Fibroblast of skin of back (primary cell): ENCODE measurements around the gene TMEM178B.

ENCODE experiments used
- DNase-seq: peaks from one replicate; pipeline ENCODE4 v3.0.0-alpha.2; 2013

The TMEM178B gene

DNA sequence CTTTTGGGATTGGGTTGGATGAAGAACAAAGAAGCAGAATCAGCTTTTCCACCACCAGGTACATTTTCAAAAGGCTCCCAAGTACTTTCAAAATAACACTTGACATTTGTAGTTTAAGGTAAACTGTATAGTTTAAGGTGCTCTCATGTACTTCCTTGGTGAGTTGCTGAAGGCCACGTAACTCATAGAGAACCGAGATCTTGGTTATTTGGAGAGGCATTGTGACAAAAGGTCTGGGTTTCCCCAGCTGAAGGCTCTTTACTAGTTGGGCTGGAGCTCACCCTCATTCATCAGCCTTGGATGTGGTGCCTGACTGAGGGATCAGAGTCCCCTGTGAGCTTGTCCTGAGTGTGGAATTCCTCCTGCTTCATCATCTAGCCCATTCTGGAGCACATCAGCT, 191.8 kb downstream of the TMEM178B start:
- no peak for DNase-seq

DNA sequence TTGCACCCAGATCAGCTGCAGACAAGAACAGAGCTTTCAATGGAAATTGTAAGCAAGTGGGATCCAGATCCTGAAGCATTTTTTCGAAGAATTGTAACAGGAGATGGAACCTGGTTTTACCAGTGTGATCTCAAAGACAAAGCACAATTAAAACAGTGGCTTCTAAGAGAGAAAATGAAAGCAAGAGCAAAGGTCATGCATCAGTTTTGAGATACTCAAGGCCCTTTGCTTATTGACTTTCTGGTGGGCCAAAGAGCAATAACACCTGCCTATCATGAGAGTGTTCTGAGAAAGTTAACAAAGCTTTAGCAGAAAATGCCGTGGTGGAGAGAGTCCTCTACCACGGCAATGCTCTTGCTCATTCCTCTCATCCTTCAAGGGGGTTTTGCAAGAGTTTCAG, 194.8 kb downstream of the TMEM178B start:
- DNase-seq = no peak

DNA sequence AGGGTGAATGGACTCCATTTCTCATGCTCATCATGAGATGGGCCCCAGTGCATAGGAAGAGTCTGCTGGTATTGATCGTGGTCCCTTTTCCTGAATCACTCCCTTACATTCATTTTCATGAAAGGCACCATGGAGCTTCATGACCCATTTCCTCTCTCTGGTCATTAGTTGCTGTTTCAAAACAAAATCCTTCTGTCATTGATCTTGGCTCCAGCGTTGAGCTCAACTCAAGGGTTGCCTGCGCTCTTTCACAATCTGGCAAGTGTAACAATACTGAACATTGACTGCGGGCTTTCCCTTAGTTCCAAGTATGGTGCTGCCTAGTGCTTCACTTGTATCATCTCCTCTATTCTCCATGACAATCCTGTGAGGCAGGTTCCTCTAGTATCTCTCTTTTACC, 197.6 kb downstream of the TMEM178B start:
- DNase-seq = no peak

DNA sequence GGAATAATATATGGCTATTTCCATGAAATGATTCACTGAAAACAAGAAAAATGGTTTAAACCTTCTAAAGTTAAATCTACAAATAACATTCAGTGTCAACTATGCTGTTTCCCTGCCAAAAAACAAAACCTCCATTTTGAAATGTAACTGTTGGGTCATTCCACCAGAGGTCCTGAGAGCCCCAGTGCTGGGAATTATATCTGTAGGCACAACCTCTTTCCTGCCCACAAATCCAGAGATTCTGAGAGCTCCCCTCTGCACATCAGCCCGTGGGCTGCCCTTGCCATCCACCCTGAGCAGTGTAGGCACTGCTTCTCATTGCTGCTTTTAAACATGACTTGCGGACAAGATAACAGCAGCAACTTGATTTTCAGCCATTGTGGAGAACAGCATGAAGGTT, 198.6 kb downstream of the TMEM178B start:
- no peak for DNase-seq

DNA sequence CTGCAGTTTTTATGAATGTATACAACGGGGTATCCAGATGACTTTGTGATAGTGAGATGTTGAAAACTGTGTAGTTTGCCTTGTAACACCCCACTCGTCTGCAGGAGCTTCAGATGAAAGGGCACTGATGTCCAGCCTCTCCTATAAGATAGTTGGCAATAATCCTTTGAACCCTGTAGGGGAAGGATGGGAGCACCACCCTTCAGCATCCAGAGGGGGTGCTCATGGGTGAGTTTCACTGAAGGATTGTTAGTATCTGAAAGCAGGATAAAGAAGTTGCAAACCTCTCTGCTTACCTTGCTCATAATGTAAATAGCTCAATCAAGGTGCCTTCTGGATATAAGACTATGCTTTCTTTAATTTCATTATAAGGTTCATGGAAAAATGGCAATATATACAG, 201.5 kb downstream of the TMEM178B start:
- no peak for DNase-seq

DNA sequence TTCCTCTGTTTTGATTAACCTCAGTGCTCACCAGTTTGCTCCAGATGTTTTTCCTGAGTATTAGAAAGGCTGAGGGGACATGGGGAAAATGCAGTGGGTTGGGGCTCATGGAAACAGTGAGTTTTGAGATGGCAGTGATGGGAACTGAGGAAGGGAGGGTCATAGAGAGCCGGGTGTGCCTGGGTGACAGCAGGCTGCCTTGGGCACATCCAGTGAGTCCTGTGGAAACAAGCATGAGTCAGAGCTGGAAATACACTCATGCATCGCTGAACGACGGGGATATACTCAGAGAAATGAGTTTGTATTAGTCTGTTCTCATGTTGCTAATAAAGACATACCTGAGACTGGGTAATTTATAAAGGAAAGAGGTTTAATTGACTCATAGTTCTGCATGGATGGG, 202.2 kb downstream of the TMEM178B start:
- no peak for DNase-seq

DNA sequence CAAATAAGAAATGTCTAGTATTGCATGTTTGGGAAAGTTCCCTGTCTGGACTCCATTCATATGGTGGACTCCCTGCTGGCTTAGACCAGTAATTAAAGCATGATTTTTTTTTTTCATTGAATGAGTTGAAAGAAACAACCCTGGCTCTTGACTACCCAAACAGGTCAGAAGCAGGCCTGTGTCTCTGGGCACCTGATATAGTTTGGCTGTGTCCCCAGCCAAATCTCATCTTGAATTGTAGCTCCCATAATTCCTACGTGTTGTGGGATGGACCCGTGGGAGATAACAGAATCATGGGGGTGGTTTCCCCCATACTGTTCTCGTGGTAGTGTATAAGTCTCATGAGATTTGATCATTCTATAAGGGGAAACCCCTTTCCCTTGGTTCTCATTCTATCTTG, 206.2 kb downstream of the TMEM178B start:
- DNase-seq = no peak

DNA sequence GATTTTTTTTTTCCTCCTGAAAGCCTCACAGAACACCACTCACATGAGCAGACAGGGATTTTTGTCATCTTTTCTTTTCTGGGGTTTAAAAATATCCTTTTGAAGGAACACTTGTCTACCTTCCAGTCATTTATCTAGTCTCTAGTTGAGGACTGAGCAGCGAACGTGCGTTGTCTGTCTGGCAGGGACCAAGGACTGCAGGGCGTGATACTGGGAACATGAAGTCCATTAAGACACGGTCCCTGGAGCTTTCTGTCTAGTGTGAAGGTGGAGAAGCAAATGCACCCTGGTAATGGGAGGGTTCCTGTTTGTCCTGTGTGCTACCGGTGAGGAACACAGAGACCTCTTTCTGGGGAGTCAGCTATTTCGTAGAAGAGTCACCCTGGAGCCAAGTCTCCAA, 207.4 kb downstream of the TMEM178B start:
- no peak for DNase-seq

DNA sequence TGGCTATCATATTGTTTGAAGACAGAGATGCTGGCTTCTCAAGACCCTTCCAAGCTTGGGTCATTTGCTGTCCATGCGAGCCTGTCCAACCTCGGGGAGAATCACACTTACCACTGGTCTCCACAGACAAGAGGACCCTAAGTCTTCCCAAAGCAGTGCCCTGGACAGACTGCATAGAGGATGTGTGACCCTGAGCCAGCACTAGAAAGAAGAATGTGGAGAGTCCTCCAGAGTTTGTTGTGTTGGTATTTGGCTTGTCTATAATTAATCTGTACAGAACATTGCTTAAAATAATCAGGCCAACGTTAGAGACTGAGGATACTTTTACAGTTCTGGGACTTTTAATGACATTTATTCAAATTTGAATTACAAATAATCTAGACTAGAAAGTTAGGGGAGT, 212.7 kb downstream of the TMEM178B start:
- no peak for DNase-seq

DNA sequence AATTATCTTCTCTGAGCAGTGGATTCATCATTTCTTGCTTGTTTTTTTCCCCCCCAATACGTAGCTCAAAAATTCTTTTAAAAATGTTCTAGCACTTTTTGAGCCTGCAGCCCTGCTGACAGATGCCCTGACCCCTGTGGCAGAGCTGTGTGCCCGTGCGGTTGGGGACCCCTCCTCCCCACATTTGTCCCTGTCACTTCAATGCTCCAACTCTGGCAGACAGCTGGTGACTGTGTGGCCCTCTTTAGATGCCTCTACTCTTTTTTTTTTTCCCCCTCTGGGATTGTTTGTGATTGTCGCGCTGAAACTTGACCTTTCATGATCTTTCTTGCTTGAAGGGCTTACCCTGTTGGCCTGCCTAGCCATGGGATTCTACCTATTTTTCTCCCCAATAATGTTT, 214.1 kb downstream of the TMEM178B start:
- no peak for DNase-seq

DNA sequence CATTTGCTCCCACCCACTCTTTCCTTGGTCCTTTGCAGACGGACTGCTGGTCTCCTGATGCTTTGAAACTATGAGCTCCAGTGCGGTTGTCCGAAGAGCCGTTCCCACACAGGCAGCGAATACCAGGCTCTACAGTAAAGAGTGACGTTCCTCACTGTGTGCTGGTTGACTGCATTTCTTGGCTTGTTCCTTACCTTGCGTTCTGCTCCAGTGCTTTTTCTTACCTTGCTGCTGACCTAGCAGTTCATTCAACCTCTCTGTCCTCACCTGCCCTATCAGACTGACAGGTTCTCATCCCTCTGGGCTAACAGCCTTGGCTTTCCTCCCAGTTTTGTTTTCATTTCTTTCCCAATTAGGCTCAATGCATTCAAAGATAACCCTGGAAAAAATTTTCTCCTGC, 214.8 kb downstream of the TMEM178B start:
- no peak for DNase-seq

DNA sequence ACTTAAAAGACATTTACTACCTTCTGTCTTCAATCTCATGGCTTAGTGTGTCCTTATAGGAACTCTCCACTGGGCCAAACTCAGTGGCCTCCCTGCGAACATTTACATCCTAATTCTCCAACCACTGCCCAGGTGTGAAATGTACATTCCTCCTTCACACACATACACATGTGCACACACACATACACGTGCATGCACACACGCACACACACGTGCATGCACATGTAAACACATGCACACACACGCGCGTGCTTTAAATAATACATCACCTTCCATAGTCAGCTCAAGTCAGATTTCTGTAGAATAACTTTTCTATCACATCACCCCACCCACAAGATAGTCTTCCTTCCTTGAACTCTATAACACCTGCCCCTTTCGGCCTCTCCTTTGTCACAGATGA, 216.5 kb downstream of the TMEM178B start:
- DNase-seq = no peak

DNA sequence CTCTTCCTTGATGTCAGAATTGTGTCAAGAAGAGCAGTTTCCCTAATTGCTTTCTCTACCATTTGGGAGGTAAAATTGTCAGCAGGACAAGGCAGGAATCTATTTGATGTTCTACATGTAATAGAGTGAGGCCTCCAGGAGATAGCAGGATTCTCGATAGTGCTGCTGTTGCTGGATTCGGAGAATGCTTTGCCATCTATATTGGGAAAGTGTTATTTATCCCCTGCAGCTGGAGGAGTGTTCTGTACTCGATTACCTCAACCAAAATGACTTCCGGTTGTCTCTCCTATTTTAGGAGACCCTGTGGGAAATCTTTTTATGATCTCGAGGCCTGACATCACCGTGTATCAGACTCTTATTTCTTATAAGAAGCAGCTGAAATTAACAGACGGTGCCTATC, 217.1 kb downstream of the TMEM178B start:
- DNase-seq = no peak

DNA sequence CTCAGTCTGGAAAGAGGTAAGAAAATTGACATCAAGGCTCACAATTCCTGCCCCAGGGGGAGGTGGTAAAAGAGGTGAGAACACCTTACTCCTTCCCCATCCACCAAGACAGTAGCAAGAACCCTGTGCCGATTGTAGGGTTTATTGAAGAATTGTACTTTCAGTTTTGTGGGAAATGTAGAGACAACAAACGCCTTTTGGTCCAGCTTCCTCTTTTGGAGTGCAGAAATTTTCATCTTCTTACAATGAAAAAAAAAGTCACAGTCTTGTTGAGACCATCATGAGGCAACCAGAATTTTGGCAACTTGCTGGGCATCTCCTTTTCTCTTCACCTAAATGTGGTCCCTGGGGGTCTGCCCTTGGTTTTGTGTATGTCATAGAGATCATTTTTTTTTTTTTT, 217.7 kb downstream of the TMEM178B start:
- DNase-seq = no peak

DNA sequence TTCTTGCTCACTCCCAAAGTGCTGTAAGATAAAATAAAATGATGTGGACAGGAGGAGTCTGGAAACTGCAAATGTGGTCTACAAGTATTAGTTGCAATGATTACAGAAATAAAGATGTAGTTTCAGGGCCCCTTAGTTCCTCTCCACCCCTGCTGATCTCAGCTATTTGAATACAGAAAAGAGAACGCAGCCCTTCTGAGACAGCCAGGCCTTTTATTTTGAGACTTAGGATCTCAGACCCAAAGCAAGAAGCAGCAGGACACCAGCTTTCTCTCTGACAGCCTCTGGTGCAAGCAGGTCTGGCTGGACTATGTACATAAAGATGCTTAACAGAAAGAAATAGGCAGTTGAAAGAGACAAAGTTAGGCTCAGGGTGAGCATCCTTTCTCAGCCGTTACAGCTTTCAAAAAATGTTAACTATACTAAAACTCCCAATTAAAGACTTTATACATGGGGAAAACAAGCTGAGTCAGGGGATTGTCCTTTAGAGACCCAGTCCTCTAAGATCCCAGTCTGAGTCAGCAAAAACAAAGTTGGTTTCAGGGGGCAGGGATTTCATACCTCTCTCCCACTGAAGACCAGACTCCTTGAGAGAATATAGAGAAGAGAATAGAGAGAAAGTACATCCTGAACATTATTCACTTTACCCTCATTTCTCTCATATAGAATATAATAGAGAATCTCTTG, 220.4 kb downstream of the TMEM178B start:
- no peak for DNase-seq

DNA sequence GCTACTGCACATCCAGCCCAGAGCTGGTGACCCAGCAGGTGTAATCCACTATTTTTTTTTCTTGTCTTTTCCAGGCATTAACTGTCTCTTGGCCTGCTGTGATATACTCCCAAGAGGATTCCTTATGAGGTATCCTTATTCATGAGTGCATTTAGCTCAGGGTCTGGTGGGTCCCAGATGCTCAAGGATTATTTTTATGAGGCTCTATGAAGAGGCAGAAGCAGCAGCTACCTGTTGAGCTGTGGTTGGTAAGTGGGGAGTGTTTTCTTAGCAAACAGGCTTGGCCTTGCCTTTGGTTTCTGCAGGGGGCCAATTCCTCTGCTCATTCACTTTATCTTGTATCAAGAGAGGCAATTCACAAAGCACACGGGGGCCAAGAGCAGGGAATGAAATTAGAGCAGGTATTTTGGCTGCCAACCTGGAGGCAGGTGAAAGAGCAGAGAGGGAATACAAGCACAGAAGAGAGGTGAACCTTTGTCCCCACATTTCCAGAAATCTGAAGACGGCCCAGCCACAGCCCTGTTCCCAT, 221.6 kb downstream of the TMEM178B start:
- no peak for DNase-seq

DNA sequence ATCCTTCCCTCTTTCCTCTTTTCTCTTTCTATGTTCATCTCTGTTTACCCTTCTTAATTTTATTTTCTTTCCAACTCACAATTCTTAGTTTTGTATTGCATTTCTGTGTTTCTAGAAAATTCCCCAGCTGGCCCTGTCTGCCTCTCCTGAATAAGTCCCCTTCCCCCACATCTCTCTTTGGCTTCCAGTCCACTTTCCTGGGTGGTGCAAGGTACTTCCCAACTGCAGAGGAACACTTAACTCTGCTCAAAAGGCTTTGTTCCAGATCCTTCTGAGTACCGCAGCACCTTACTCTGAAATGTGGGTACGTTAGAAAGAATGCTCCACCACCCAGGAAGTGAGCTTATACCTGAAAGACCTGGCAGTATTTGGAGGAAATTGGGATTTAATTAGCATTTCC, 227.0 kb downstream of the TMEM178B start:
- no peak for DNase-seq

DNA sequence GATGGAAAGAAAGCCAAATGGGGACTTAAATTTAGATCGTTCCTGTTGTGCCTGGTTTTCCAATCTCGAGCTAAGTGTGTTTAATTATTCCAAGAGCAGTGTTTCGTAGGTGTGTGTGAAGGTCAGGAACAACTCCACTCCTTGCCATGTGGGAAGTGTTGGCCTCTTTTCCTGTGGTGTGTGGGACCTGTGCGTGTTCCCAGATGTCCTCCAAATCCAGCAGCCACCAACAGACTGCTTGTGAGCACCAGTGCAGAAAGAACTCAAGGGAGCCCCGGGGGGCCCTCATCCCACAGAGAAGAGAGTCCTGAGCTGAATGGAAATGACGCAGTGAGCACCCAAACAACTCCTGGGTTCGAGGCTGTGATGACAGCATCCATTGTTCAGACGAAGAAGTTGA, 227.7 kb downstream of the TMEM178B start:
- DNase-seq = no peak

DNA sequence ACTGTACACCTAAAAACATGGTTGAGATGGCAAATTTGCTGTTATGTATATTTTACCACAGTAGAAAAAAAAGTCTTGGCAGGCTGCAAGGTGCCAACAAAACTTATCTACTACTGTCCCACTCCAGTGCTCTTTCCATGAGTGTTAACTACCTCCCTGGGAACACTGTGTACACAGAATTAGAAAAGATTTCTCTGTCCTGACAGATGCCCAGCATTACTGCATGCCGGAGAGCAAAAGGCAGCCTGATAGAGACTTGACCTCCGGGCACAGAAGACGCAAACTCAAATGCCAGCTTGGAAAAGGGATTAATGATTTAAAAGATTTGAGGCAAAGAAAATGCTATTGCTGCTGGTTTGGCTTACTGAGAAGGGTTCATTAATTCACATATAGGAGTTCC, 228.8 kb downstream of the TMEM178B start:
- DNase-seq = no peak

DNA sequence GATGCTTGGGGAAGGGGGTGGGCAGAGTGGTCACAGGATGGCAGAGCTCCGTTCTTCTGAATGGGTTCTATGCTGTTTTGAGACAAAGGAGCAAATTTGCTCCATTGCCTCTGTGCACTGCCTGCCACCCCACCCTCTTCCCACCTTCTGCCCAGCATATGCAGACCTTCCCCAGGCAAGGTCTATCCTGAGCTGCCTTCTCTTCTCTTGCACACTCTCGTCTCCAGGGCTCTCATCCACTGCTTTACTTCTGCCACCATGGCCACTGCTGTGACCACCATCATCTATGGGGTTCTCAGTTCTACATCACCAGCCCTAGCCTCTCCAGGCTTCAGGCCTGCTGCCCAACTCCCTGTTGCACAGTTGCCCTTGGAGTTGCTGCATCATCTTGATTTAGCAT, 230.4 kb downstream of the TMEM178B start:
- DNase-seq = no peak

DNA sequence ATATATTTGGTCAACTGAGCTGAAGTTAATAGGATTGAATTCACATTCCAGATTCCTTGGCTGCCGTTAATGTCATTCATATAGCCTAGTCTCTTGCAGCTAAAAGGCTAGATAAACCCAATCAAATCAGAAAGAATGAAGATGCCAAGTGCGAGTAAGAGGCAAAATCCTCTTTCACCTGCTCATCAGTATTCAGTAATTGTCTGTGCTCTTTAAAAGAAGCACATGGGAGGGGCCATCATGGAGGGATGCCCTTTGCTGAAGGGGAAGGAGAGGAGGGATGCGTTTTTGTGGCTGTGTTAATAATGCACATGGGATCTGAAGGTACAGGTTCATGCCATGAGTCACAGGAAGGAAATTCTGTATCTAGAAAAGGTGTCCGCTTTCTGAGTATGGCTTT, 232.2 kb downstream of the TMEM178B start:
- no peak for DNase-seq

DNA sequence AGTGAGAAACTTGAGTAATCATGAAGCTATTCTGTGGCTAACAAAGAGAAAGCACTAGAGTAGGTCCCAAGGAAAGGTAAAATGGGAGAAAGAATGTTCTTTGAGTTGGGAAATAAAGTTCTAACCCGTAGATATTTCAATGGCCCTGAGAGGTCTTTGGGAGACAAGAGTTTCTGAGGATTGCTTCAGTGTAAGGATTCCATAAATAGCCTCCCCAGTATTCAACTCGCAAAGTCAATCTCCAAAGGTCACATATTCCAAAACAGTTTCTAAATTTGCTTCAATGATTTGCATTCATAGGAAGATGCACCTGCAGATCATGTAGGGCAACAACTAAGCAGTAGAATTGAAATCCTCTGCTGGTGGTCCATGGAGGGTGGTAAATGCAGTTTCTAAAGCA, 238.5 kb downstream of the TMEM178B start:
- no peak for DNase-seq

DNA sequence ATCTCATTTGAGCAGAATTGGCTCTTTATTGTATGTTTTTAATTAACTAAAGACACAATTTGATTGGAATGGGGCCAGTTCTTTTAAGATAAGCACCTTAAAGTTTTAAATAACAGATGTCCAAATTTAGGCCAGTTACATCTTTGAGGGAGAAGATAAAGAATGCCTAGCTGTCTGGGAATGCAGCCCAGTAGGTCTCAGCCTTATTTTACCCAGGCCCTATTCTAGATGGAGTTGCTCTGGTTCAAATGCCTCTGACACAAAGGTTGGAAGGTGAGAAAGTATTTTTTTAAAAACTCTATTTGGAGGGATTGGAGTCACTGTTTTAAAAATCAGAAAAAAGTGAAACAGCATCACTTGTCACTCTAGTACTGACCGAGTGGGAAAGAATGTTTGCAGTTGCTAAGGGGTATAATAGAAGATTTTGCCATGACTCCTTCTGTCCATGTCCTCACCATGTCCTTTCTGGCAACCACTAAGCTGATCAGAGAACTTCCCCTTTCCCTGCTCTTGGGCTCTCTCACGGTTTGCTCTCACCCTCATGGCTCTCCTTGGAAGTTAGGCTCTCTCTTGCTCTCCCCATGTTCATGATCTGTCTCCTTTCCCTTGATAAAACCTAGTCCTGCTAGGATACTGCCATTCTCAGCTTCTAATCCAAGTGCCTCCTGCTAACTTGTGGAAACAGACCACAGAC, 239.1 kb downstream of the TMEM178B start:
- no peak for DNase-seq

DNA sequence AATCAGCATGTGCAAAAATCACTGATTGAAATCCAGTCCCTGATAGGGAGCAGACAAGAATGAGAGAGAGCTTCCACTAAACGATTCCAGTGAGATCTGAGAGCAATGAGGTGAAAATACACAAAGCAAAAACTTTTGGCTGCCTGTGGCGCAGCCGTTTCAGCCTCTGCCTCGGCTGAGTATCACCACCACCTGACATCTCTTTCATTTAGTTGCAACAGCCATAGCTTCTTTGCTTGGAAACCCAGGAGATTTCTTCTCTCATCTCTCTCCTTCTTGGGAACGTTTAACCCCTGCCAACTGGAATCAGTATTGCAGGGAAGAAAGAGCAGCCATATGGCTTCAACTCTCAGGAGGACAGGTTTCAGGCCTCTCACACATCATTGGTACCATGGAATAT, 240.0 kb downstream of the TMEM178B start:
- no peak for DNase-seq
